ENCODE results near the gene LAMC1. TPM values are rescaled to one million over a fixed set of nuclear protein-coding genes. Genes with fewer than 3 reads are reported as not detected.
A peak's percentile ranks its signal among the peaks of the same experiment; 100 is the strongest.

Gene LAMC1
- total and polyA plus RNA-seq, 2 experiments from 2014 or later = 18.4 to 116 TPM

GRCh38 chr1:183003203-183003602 is 20.0 kb upstream of the LAMC1 start (continued):
- no peak for TF ChIP-seq ZNF462 (CRISPR knock-in tag; IDR thresholded peaks at IDR 0.05)

- Histone ChIP-seq H3K4me2 (no peak overlapping the region), H3K36me3 (ENCODE audit: insufficient read depth) (no peaks in the 10 kb centered on the region), H3K4me1 (ENCODE audit: insufficient read depth) (no peaks in the 10 kb centered on the region), H3K79me2 (replicated peaks; ENCODE audit: insufficient read depth) (no peaks in the 10 kb centered on the region), H4K20me1 (replicated peaks; ENCODE audit: insufficient read depth) (no peaks in the 10 kb centered on the region), H3K4me3 (no peak overlapping the region), H3K9me2 (ENCODE audit: insufficient read depth) (no peaks in the 10 kb centered on the region), H3K27ac (ENCODE audit: low read depth) (no peak overlapping the region), H2AFZ (peak overlapping the region; percentile 72), H3F3A (replicated peaks; ENCODE audit: low read depth) (no peaks in the 10 kb centered on the region), H3K27me3 (ENCODE audit: insufficient read depth) (no peaks in the 10 kb centered on the region)
- H3K27me3 Mint-ChIP-seq (ENCODE audit: insufficient read depth, low read depth, poor library complexity) = no peaks in the 10 kb centered on the region
- 0 out of 3 replicates have a peak, but pooled peaks cover 3% of the 10 kb centered on the region for H3K9me3 Mint-ChIP-seq
- no peaks in the 10 kb centered on the region; the same call in 2 of the 3 replicates for H3K36me3 Mint-ChIP-seq (ENCODE audit: low read depth)
- H3K27ac Mint-ChIP-seq = no peak overlapping the region
- no peaks in the 10 kb centered on the region; the same call in 1 of the 3 replicates for H3K4me1 Mint-ChIP-seq
- DNase-seq (ENCODE audit: low spot score) (no peak), ATAC-seq (no peak)
- H3K4me3 Mint-ChIP-seq = no peak overlapping the region
- TF ChIP-seq ZNF114 (CRISPR knock-in tag; IDR thresholded peaks at IDR 0.05) (no peak), JUNB (IDR thresholded peaks at IDR 0.05; ENCODE audit: unreplicated experiment) (no peak), ZNF331 (CRISPR knock-in tag; IDR thresholded peaks at IDR 0.05; ENCODE audit: low read depth) (no peak), EZH2phosphoT487 (IDR thresholded peaks at IDR 0.05; ENCODE audit: unreplicated experiment) (no peak), CTCF (conservative IDR thresholded peaks at IDR 0.05; ENCODE audit: low read depth in 2 of 2) (no peak), REST (IDR thresholded peaks at IDR 0.05; ENCODE audit: unreplicated experiment) (no peak), STAT1 (IDR thresholded peaks at IDR 0.05; ENCODE audit: unreplicated experiment) (no peak), EZH2 (IDR thresholded peaks at IDR 0.05; ENCODE audit: low read depth, unreplicated experiment) (no peak), ETS1 (IDR thresholded peaks at IDR 0.05) (no peak), CREB1 (CRISPR knock-in tag; IDR thresholded peaks at IDR 0.05; ENCODE audit: low read depth) (no peak), POLR2AphosphoS5 (IDR thresholded peaks at IDR 0.05; ENCODE audit: low read depth) (no peak)
These were observed 19.1 kb upstream of the LAMC1 start for GRCh38 chr1:183004141-183004540.

Data from GM23338 (cell line).